ENCODE data around the gene ZSCAN30.

ZSCAN30 gene

GRCh38 chr18:35311496-35311895, 21.5 kb upstream of the ZSCAN30 start:
- Histone ChIP-seq H3K9me3 (ENCODE audit: control insufficient read depth, insufficient read depth, low read length) (peaks cover 24% of the 10 kb centered on the region), H3K27ac (ENCODE audit: low read depth, low read length) (no peak overlapping the region), H3K36me3 (ENCODE audit: control insufficient read depth, insufficient read depth, low read length) (peaks cover 14% of the 10 kb centered on the region), H3K9ac (ENCODE audit: low read depth, low read length) (no peak overlapping the region), H3K4me1 (ENCODE audit: control insufficient read depth, insufficient read depth, low read length) (no peaks in the 10 kb centered on the region), H3K4me3 (ENCODE audit: low read depth, low read length) (no peak overlapping the region), H3K27me3 (ENCODE audit: control insufficient read depth, insufficient read depth, low read length) (no peaks in the 10 kb centered on the region)

- Histone ChIP-seq H3K9me3 (ENCODE audit: control insufficient read depth, insufficient read depth, low read length) (peaks cover 54% of the 10 kb centered on the region), H3K36me3 (ENCODE audit: control insufficient read depth, insufficient read depth, low read length) (peaks cover 44% of the 10 kb centered on the region), H3K9ac (ENCODE audit: low read depth, low read length) (no peak overlapping the region)
Measured at GRCh38 chr18:35306588-35307250, 16.7 kb upstream of the ZSCAN30 start.

GRCh38 chr18:35303610-35304009, 13.6 kb upstream of the ZSCAN30 start:
- H3K9ac ChIP-seq (ENCODE audit: low read depth, low read length): no peak overlapping the region
- peaks cover 64% of the 10 kb centered on the region for H3K9me3 ChIP-seq (ENCODE audit: control insufficient read depth, insufficient read depth, low read length)
- H3K27ac ChIP-seq (ENCODE audit: low read depth, low read length): no peak overlapping the region
- no peak overlapping the region for H3K4me3 ChIP-seq (ENCODE audit: low read depth, low read length)
- H3K36me3 ChIP-seq (ENCODE audit: control insufficient read depth, insufficient read depth, low read length): peaks cover 49% of the 10 kb centered on the region
- H3K4me1 ChIP-seq (ENCODE audit: control insufficient read depth, insufficient read depth, low read length): no peaks in the 10 kb centered on the region
- no peaks in the 10 kb centered on the region for H3K27me3 ChIP-seq (ENCODE audit: control insufficient read depth, insufficient read depth, low read length)

More at GRCh38 chr18:35306588-35307250, 16.7 kb upstream of the ZSCAN30 start:
- Histone ChIP-seq H3K27ac (ENCODE audit: low read depth, low read length) (no peak overlapping the region), H3K4me1 (ENCODE audit: control insufficient read depth, insufficient read depth, low read length) (no peaks in the 10 kb centered on the region), H3K27me3 (ENCODE audit: control insufficient read depth, insufficient read depth, low read length) (no peaks in the 10 kb centered on the region), H3K4me3 (ENCODE audit: low read depth, low read length) (peak overlapping the region; percentile 9; the same call in 1 of the 2 replicates)

GRCh38 chr18:35296060-35296459, 6.0 kb upstream of the ZSCAN30 start:
- peaks cover 9% of the 10 kb centered on the region for H3K9me3 ChIP-seq (ENCODE audit: control insufficient read depth, insufficient read depth, low read length)
- peaks cover 3% of the 10 kb centered on the region for H3K4me1 ChIP-seq (ENCODE audit: control insufficient read depth, insufficient read depth, low read length)
- H3K27ac ChIP-seq (ENCODE audit: low read depth, low read length): no peak overlapping the region
- no peak overlapping the region for H3K4me3 ChIP-seq (ENCODE audit: low read depth, low read length)
- peaks cover 47% of the 10 kb centered on the region for H3K36me3 ChIP-seq (ENCODE audit: control insufficient read depth, insufficient read depth, low read length)
- H3K9ac ChIP-seq (ENCODE audit: low read depth, low read length): no peak overlapping the region
- no peaks in the 10 kb centered on the region for H3K27me3 ChIP-seq (ENCODE audit: control insufficient read depth, insufficient read depth, low read length)

GRCh38 chr18:35291166-35291565, 1.1 kb upstream of the ZSCAN30 start:
- peak overlapping the region; percentile 92; the same call in 1 of the 2 replicates for H3K9ac ChIP-seq (ENCODE audit: low read depth, low read length)
- peaks cover 28% of the 10 kb centered on the region for H3K36me3 ChIP-seq (ENCODE audit: control insufficient read depth, insufficient read depth, low read length)
- no peak overlapping the region for H3K27ac ChIP-seq (ENCODE audit: low read depth, low read length)
- H3K27me3 ChIP-seq (ENCODE audit: control insufficient read depth, insufficient read depth, low read length): no peaks in the 10 kb centered on the region
- peak overlapping the region; percentile 97 for H3K4me3 ChIP-seq (ENCODE audit: low read depth, low read length)
- H3K9me3 ChIP-seq (ENCODE audit: control insufficient read depth, insufficient read depth, low read length): peaks cover 11% of the 10 kb centered on the region
- peaks cover 5% of the 10 kb centered on the region for H3K4me1 ChIP-seq (ENCODE audit: control insufficient read depth, insufficient read depth, low read length)

GRCh38 chr18:35289727-35290093, 319 bp downstream of the ZSCAN30 start:
- Histone ChIP-seq H3K9ac (ENCODE audit: low read depth, low read length) (peak overlapping the region; percentile 78), H3K36me3 (ENCODE audit: control insufficient read depth, insufficient read depth, low read length) (peaks cover 23% of the 10 kb centered on the region), H3K27ac (ENCODE audit: low read depth, low read length) (peak overlapping the region; percentile 87), H3K27me3 (ENCODE audit: control insufficient read depth, insufficient read depth, low read length) (no peaks in the 10 kb centered on the region), H3K4me3 (ENCODE audit: low read depth, low read length) (peak overlapping the region; percentile 97), H3K4me1 (ENCODE audit: control insufficient read depth, insufficient read depth, low read length) (peaks cover 5% of the 10 kb centered on the region), H3K9me3 (ENCODE audit: control insufficient read depth, insufficient read depth, low read length) (peaks cover 14% of the 10 kb centered on the region)

GRCh38 chr18:35289293-35289692, 736 bp downstream of the ZSCAN30 start:
- H3K27me3 ChIP-seq (ENCODE audit: control insufficient read depth, insufficient read depth, low read length): no peaks in the 10 kb centered on the region
- H3K4me1 ChIP-seq (ENCODE audit: control insufficient read depth, insufficient read depth, low read length): peaks cover 5% of the 10 kb centered on the region
- peak overlapping the region; percentile 87 for H3K27ac ChIP-seq (ENCODE audit: low read depth, low read length)
- H3K36me3 ChIP-seq (ENCODE audit: control insufficient read depth, insufficient read depth, low read length): peaks cover 19% of the 10 kb centered on the region
- peak overlapping the region; percentile 97 for H3K4me3 ChIP-seq (ENCODE audit: low read depth, low read length)
- H3K9ac ChIP-seq (ENCODE audit: low read depth, low read length): peak overlapping the region; percentile 78
- H3K9me3 ChIP-seq (ENCODE audit: control insufficient read depth, insufficient read depth, low read length): peaks cover 19% of the 10 kb centered on the region

- Histone ChIP-seq H3K9me3 (ENCODE audit: control insufficient read depth, insufficient read depth, low read length) (peaks cover 30% of the 10 kb centered on the region), H3K4me1 (ENCODE audit: control insufficient read depth, insufficient read depth, low read length) (no peaks in the 10 kb centered on the region), H3K27ac (ENCODE audit: low read depth, low read length) (no peak overlapping the region), H3K4me3 (ENCODE audit: low read depth, low read length) (no peak overlapping the region), H3K9ac (ENCODE audit: low read depth, low read length) (no peak overlapping the region), H3K27me3 (ENCODE audit: control insufficient read depth, insufficient read depth, low read length) (no peaks in the 10 kb centered on the region), H3K36me3 (ENCODE audit: control insufficient read depth, insufficient read depth, low read length) (no peaks in the 10 kb centered on the region)
Measured at GRCh38 chr18:35284841-35285240, 5.2 kb downstream of the ZSCAN30 start.

GRCh38 chr18:35283923-35284794, 5.9 kb downstream of the ZSCAN30 start:
- no peak overlapping the region for H3K9ac ChIP-seq (ENCODE audit: low read depth, low read length)
- no peaks in the 10 kb centered on the region for H3K36me3 ChIP-seq (ENCODE audit: control insufficient read depth, insufficient read depth, low read length)
- H3K27me3 ChIP-seq (ENCODE audit: control insufficient read depth, insufficient read depth, low read length): no peaks in the 10 kb centered on the region
- H3K9me3 ChIP-seq (ENCODE audit: control insufficient read depth, insufficient read depth, low read length): peaks cover 33% of the 10 kb centered on the region
- no peak overlapping the region for H3K4me3 ChIP-seq (ENCODE audit: low read depth, low read length)
- H3K4me1 ChIP-seq (ENCODE audit: control insufficient read depth, insufficient read depth, low read length): no peaks in the 10 kb centered on the region
- H3K27ac ChIP-seq (ENCODE audit: low read depth, low read length): no peak overlapping the region

- no peak overlapping the region for H3K4me3 ChIP-seq (ENCODE audit: low read depth, low read length)
- H3K27ac ChIP-seq (ENCODE audit: low read depth, low read length): no peak overlapping the region
- H3K4me1 ChIP-seq (ENCODE audit: control insufficient read depth, insufficient read depth, low read length): no peaks in the 10 kb centered on the region
- H3K36me3 ChIP-seq (ENCODE audit: control insufficient read depth, insufficient read depth, low read length): no peaks in the 10 kb centered on the region
- peaks cover 28% of the 10 kb centered on the region for H3K9me3 ChIP-seq (ENCODE audit: control insufficient read depth, insufficient read depth, low read length)
- H3K27me3 ChIP-seq (ENCODE audit: control insufficient read depth, insufficient read depth, low read length): no peaks in the 10 kb centered on the region
- H3K9ac ChIP-seq (ENCODE audit: low read depth, low read length): no peak overlapping the region
Measured at GRCh38 chr18:35282353-35282752, 7.7 kb downstream of the ZSCAN30 start.

- Histone ChIP-seq H3K4me3 (ENCODE audit: low read depth, low read length) (no peak overlapping the region), H3K27me3 (ENCODE audit: control insufficient read depth, insufficient read depth, low read length) (no peaks in the 10 kb centered on the region), H3K9ac (ENCODE audit: low read depth, low read length) (no peak overlapping the region), H3K36me3 (ENCODE audit: control insufficient read depth, insufficient read depth, low read length) (no peaks in the 10 kb centered on the region), H3K27ac (ENCODE audit: low read depth, low read length) (no peak overlapping the region), H3K9me3 (ENCODE audit: control insufficient read depth, insufficient read depth, low read length) (peaks cover 14% of the 10 kb centered on the region), H3K4me1 (ENCODE audit: control insufficient read depth, insufficient read depth, low read length) (no peaks in the 10 kb centered on the region)
Measured at GRCh38 chr18:35278969-35279368, 11.1 kb downstream of the ZSCAN30 start.

All from HUES48 (cell line).